ENCODE data around the gene TTC33.

DNA sequence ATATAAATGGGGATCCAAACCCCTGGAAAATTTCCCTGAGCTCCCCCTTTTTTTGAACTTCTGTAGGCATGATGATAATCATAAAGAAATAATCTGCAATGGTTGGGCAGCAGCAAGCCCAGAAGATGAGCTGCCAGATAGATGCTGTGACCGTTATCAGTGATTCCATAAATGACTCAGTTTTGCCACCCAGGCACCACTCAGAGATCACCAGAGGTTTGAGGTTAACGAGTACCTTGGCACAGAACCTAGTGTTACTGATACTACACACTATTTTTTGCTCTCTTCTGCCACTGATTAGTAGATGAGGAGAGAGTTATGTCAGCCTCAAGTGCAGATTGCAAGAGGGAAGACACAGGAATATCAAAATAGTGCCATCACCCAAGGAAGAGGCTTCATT is 275.4 kb downstream of the TTC33 start:
- TF ChIP-seq, protein P1, sequence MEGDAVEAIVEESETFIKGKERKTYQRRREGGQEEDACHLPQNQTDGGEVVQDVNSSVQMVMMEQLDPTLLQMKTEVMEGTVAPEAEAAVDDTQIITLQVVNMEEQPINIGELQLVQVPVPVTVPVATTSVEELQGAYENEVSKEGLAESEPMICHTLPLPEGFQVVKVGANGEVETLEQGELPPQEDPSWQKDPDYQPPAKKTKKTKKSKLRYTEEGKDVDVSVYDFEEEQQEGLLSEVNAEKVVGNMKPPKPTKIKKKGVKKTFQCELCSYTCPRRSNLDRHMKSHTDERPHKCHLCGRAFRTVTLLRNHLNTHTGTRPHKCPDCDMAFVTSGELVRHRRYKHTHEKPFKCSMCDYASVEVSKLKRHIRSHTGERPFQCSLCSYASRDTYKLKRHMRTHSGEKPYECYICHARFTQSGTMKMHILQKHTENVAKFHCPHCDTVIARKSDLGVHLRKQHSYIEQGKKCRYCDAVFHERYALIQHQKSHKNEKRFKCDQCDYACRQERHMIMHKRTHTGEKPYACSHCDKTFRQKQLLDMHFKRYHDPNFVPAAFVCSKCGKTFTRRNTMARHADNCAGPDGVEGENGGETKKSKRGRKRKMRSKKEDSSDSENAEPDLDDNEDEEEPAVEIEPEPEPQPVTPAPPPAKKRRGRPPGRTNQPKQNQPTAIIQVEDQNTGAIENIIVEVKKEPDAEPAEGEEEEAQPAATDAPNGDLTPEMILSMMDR (IDR thresholded peaks at IDR 0.05 in 4 of 5, conservative IDR thresholded peaks at IDR 0.05 in 1 of 5), result no peak
- TF ChIP-seq POLR2A (IDR thresholded peaks at IDR 0.05), result no peak
